ENCODE data around the gene C11orf86.

The C11orf86 gene

GRCh38 chr11:66974724-66975404, at the start of gene C11orf86:
Gene C11orf86, plus strand, starts transcription at chr11:66975304. Its CDS starts 59 bp downstream, at chr11:66975363.
- POLR2A ChIA-PET, result interaction anchor here (1.5 kb wide), 1 partner anchor 131 kb away, joined by 8 read pairs; the partner anchor contains the start of gene RCE1
- TF ChIP-seq ARNT (IDR thresholded peaks at IDR 0.05) (no peak), NFRKB (IDR thresholded peaks at IDR 0.05) (no peak)
- DNase-seq (ENCODE audit: extremely low spot score), result no peak
- CTCF ChIA-PET, result interaction anchor here (1.1 to 1.7 kb wide), 3 partner anchors 9 to 123 kb away, joined by 5 to 9 read pairs (median 5); no protein-coding TSS in a partner anchor

- TF ChIP-seq FOXM1 (IDR thresholded peaks at IDR 0.05; ENCODE audit: borderline replicate concordance), result no peak
- no peak for TF ChIP-seq SUZ12 (IDR thresholded peaks at IDR 0.05)
- TF ChIP-seq TARDBP (IDR thresholded peaks at IDR 0.05), result no peak
- no peak for TF ChIP-seq LEF1 (IDR thresholded peaks at IDR 0.05; ENCODE audit: borderline replicate concordance)
- TF ChIP-seq ELF4 (IDR thresholded peaks at IDR 0.05), result no peak
- no peak for TF ChIP-seq PKNOX1 (IDR thresholded peaks at IDR 0.05)
- no peak for TF ChIP-seq SP1 (IDR thresholded peaks at IDR 0.05)
- DNase-seq (ENCODE audit: extremely low spot score), result no peak
- ChIA-PET POLR2A (no interaction called here), CTCF (interaction anchor here (0.7 kb wide), 1 partner anchor 140 kb away, joined by 3 read pairs; no protein-coding TSS in a partner anchor)
Measured at GRCh38 chr11:66929753-66930152, 45.4 kb upstream of the C11orf86 start.

GRCh38 chr11:66932543-66932942, 42.6 kb upstream of the C11orf86 start:
- no peak for TF ChIP-seq CTBP1 (IDR thresholded peaks at IDR 0.05; ENCODE audit: borderline replicate concordance)
- TF ChIP-seq NFRKB (IDR thresholded peaks at IDR 0.05), result no peak
- no peak for TF ChIP-seq ARNT (IDR thresholded peaks at IDR 0.05)
- no peak for TF ChIP-seq FOXA1 (IDR thresholded peaks at IDR 0.05)
- no peak for TF ChIP-seq PKNOX1 (IDR thresholded peaks at IDR 0.05)
- no peak for TF ChIP-seq L3MBTL2 (conservative IDR thresholded peaks at IDR 0.05)
- no peak for TF ChIP-seq BHLHE40 (IDR thresholded peaks at IDR 0.05; ENCODE audit: borderline replicate concordance)
- no peak for TF ChIP-seq LEF1 (IDR thresholded peaks at IDR 0.05; ENCODE audit: borderline replicate concordance)
- no peak for TF ChIP-seq FOXK2 (IDR thresholded peaks at IDR 0.05)
- no peak for TF ChIP-seq TARDBP (IDR thresholded peaks at IDR 0.05)
- TF ChIP-seq HDGF (IDR thresholded peaks at IDR 0.05; ENCODE audit: borderline replicate concordance), result no peak
- ChIA-PET POLR2A (no interaction called here), CTCF (no interaction called here)

GRCh38 chr11:66933531-66933930, 41.6 kb upstream of the C11orf86 start:
- POLR2A ChIA-PET, result no interaction called here
- no peak for TF ChIP-seq PKNOX1 (IDR thresholded peaks at IDR 0.05)
- TF ChIP-seq L3MBTL2 (conservative IDR thresholded peaks at IDR 0.05), result no peak
- no peak for TF ChIP-seq ARNT (IDR thresholded peaks at IDR 0.05)
- TF ChIP-seq BHLHE40 (IDR thresholded peaks at IDR 0.05; ENCODE audit: borderline replicate concordance), result no peak
- TF ChIP-seq TARDBP (IDR thresholded peaks at IDR 0.05), result no peak
- TF ChIP-seq SP1 (IDR thresholded peaks at IDR 0.05), result no peak
- no peak for TF ChIP-seq HDGF (IDR thresholded peaks at IDR 0.05; ENCODE audit: borderline replicate concordance)
- TF ChIP-seq ZNF384 (IDR thresholded peaks at IDR 0.05), result no peak
- TF ChIP-seq CTBP1 (IDR thresholded peaks at IDR 0.05; ENCODE audit: borderline replicate concordance), result no peak
- TF ChIP-seq LEF1 (IDR thresholded peaks at IDR 0.05; ENCODE audit: borderline replicate concordance), result no peak
- no peak for TF ChIP-seq NFRKB (IDR thresholded peaks at IDR 0.05)
- TF ChIP-seq SUZ12 (IDR thresholded peaks at IDR 0.05), result no peak
- no peak for TF ChIP-seq FOXK2 (IDR thresholded peaks at IDR 0.05)
- TF ChIP-seq FOXA1 (IDR thresholded peaks at IDR 0.05), result no peak

More at GRCh38 chr11:66932543-66932942, 42.6 kb upstream of the C11orf86 start:
- DNase-seq (ENCODE audit: extremely low spot score), result no peak

GRCh38 chr11:66934950-66935779, 39.9 kb upstream of the C11orf86 start:
- DNase-seq (ENCODE audit: extremely low spot score), result no peak
- no peak for TF ChIP-seq SUZ12 (IDR thresholded peaks at IDR 0.05)
- TF ChIP-seq ARNT (IDR thresholded peaks at IDR 0.05), result no peak
- TF ChIP-seq CTBP1 (IDR thresholded peaks at IDR 0.05; ENCODE audit: borderline replicate concordance), result no peak
- TF ChIP-seq L3MBTL2 (conservative IDR thresholded peaks at IDR 0.05), result no peak
- TF ChIP-seq ZNF384 (IDR thresholded peaks at IDR 0.05), result no peak
- no peak for TF ChIP-seq SP1 (IDR thresholded peaks at IDR 0.05)
- no peak for TF ChIP-seq BHLHE40 (IDR thresholded peaks at IDR 0.05; ENCODE audit: borderline replicate concordance)
- no peak for TF ChIP-seq FOXM1 (IDR thresholded peaks at IDR 0.05; ENCODE audit: borderline replicate concordance)
- no peak for TF ChIP-seq LEF1 (IDR thresholded peaks at IDR 0.05; ENCODE audit: borderline replicate concordance)
- TF ChIP-seq ELF4 (IDR thresholded peaks at IDR 0.05), result no peak
- TF ChIP-seq NFRKB (IDR thresholded peaks at IDR 0.05), result no peak
- TF ChIP-seq FOXK2 (IDR thresholded peaks at IDR 0.05), result no peak
- no peak for TF ChIP-seq TARDBP (IDR thresholded peaks at IDR 0.05)
- no peak for TF ChIP-seq FOXA1 (IDR thresholded peaks at IDR 0.05)
- ChIA-PET CTCF (interaction anchor here (0.6 kb wide), 1 partner anchor 458 kb away, joined by 3 read pairs; no protein-coding TSS in a partner anchor), POLR2A (no interaction called here)

More at GRCh38 chr11:66933531-66933930, 41.6 kb upstream of the C11orf86 start:
- DNase-seq (ENCODE audit: extremely low spot score), result no peak
- CTCF ChIA-PET, result no interaction called here

GRCh38 chr11:66936311-66936711, 38.8 kb upstream of the C11orf86 start:
- ChIA-PET CTCF (interaction anchor here (1.0 kb wide), 1 partner anchor 19 kb away, joined by 3 read pairs; no protein-coding TSS in a partner anchor), POLR2A (no interaction called here)
- no peak for DNase-seq (ENCODE audit: extremely low spot score)
- no peak for TF ChIP-seq FOXM1 (IDR thresholded peaks at IDR 0.05; ENCODE audit: borderline replicate concordance)
